ENCODE results near the gene SEMA3C.

SEMA3C gene

DNA sequence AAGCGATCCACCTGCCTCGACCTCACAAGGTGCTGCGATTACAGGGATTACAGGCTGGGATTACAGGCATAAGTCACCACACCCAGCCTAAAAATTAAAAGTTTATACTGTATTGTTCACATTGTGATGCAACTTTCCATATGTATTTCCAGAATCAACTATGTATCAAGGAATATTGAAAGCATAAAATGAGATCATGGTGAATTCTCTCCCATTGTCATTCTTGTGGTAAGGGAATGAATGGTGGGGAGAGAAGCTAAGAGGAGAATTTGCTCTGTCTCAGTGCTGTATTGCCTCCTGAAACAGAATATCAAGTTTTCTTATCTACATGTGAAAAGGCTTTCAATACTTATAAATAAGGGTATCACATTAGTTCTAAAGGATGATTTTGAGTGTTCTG is 198.7 kb downstream of the SEMA3C start:
- H3K36me3 ChIP-seq (ENCODE audit: control insufficient read depth, insufficient read depth, low read length): no peaks in the 10 kb centered on the region
- H3K4me1 ChIP-seq (ENCODE audit: control insufficient read depth, insufficient read depth, low read length, poor library complexity, severe bottlenecking): no peaks in the 10 kb centered on the region
- no peaks in the 10 kb centered on the region for H3K27me3 ChIP-seq (replicated peaks; ENCODE audit: control insufficient read depth, insufficient read depth, low read length, poor library complexity, severe bottlenecking)
- H3K4me3 ChIP-seq (ENCODE audit: insufficient read depth, low read depth, low read length, poor library complexity, severe bottlenecking): no peak overlapping the region
- no peak for DNase-seq
- no peak overlapping the region for H3K27ac ChIP-seq (ENCODE audit: insufficient read depth, low read length, poor library complexity, severe bottlenecking)
- no peaks in the 10 kb centered on the region for H3K9me3 ChIP-seq (ENCODE audit: control insufficient read depth, low read length)

DNA sequence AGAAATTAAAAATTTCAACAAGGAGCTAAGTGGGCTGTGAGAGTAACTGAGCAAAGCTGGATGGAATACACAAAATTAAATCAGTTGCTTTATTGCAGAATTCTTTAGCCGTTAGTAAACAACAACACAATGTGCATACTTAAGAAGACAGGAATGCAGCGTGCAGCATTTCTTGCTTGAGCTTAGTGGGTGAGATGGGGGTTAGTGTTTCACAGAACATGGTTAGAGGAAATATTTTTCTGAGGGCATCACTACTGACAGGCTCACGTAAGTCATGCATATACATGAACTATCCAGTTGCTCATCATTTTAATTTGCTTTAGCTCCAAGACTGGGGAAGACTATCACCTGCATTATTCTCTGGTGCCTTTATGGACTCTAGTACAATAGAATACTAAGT is 199.6 kb downstream of the SEMA3C start:
- DNase-seq: no peak
- Histone ChIP-seq H3K27ac (ENCODE audit: insufficient read depth, low read length, poor library complexity, severe bottlenecking) (no peak overlapping the region), H3K27me3 (replicated peaks; ENCODE audit: control insufficient read depth, insufficient read depth, low read length, poor library complexity, severe bottlenecking) (no peaks in the 10 kb centered on the region)

DNA sequence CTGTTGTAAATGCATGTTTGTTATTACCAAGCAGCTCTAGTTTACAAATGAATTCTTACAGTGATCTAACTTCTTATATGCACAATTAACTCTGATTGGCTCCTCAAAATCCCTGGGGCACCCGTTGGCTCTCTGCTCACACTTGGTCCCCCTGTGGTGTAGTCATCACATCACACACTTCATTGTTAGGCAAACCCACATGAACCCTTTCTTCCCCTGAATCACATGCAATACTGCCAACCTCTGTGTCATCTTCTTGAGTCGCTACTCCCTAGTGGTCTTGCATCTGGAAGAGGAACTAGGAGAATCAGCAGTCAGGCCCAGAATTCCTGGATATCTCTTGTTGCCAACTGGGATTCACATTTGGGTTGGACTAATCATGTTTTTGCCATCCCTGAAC is 207.3 kb downstream of the SEMA3C start:
- no peaks in the 10 kb centered on the region for H3K27me3 ChIP-seq (replicated peaks; ENCODE audit: control insufficient read depth, insufficient read depth, low read length, poor library complexity, severe bottlenecking)
- no peaks in the 10 kb centered on the region for H3K9me3 ChIP-seq (ENCODE audit: control insufficient read depth, low read length)
- H3K4me3 ChIP-seq (ENCODE audit: insufficient read depth, low read depth, low read length, poor library complexity, severe bottlenecking): no peak overlapping the region
- H3K4me1 ChIP-seq (ENCODE audit: control insufficient read depth, insufficient read depth, low read length, poor library complexity, severe bottlenecking): no peaks in the 10 kb centered on the region
- no peak for DNase-seq
- H3K36me3 ChIP-seq (ENCODE audit: control insufficient read depth, insufficient read depth, low read length): no peaks in the 10 kb centered on the region
- no peak overlapping the region for H3K27ac ChIP-seq (ENCODE audit: insufficient read depth, low read length, poor library complexity, severe bottlenecking)

More for the DNA sequence above, 199.6 kb downstream of the SEMA3C start:
- Histone ChIP-seq H3K4me3 (ENCODE audit: insufficient read depth, low read depth, low read length, poor library complexity, severe bottlenecking) (no peak overlapping the region), H3K36me3 (ENCODE audit: control insufficient read depth, insufficient read depth, low read length) (no peaks in the 10 kb centered on the region), H3K4me1 (ENCODE audit: control insufficient read depth, insufficient read depth, low read length, poor library complexity, severe bottlenecking) (no peaks in the 10 kb centered on the region), H3K9me3 (ENCODE audit: control insufficient read depth, low read length) (no peaks in the 10 kb centered on the region)

DNA sequence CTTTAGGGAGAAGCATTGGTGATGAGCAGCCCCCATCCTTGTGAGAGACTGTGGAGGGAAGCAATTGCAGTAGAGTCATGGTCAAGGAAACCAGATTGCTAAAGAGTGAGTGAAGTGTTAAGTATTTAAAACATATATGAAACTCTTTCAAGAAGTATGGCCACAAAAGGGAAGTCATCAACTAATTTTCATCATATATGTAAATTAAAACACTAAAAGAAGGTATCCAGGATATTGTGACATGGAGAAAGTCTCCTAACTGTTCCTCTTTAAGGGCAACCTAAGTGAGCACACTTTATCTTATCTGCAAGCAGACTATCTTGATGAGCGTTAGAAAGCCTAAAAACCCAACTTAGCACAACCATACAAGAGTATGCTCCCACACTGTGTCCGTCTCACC is 210.7 kb downstream of the SEMA3C start:
- Histone ChIP-seq H3K27me3 (replicated peaks; ENCODE audit: control insufficient read depth, insufficient read depth, low read length, poor library complexity, severe bottlenecking) (no peaks in the 10 kb centered on the region), H3K27ac (ENCODE audit: insufficient read depth, low read length, poor library complexity, severe bottlenecking) (no peak overlapping the region), H3K4me1 (ENCODE audit: control insufficient read depth, insufficient read depth, low read length, poor library complexity, severe bottlenecking) (no peaks in the 10 kb centered on the region), H3K9me3 (ENCODE audit: control insufficient read depth, low read length) (no peaks in the 10 kb centered on the region), H3K36me3 (ENCODE audit: control insufficient read depth, insufficient read depth, low read length) (no peaks in the 10 kb centered on the region), H3K4me3 (ENCODE audit: insufficient read depth, low read depth, low read length, poor library complexity, severe bottlenecking) (no peak overlapping the region)
- no peak for DNase-seq

DNA sequence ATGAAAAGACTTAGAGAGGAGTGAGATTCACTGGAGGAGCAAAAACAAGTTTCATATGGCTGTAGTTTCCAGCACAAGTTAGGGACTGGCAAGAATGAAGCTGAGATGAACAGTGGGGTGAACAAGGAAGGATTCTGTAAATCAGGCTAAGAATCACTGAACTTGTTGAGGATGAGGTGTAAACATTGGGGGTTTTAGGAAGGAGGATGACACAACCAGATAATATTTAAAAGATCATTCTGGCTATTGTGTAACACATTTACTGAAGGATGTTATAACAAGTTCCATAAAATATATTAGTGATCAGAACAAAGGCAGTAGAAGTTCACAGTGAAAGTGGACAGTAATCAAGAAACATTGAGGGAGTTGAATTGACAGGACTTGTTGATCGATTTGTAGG is 211.5 kb downstream of the SEMA3C start:
- H3K36me3 ChIP-seq (ENCODE audit: control insufficient read depth, insufficient read depth, low read length): no peaks in the 10 kb centered on the region
- H3K4me3 ChIP-seq (ENCODE audit: insufficient read depth, low read depth, low read length, poor library complexity, severe bottlenecking): no peak overlapping the region
- no peak overlapping the region for H3K27ac ChIP-seq (ENCODE audit: insufficient read depth, low read length, poor library complexity, severe bottlenecking)
- no peaks in the 10 kb centered on the region for H3K9me3 ChIP-seq (ENCODE audit: control insufficient read depth, low read length)
- DNase-seq: no peak
- no peaks in the 10 kb centered on the region for H3K27me3 ChIP-seq (replicated peaks; ENCODE audit: control insufficient read depth, insufficient read depth, low read length, poor library complexity, severe bottlenecking)
- H3K4me1 ChIP-seq (ENCODE audit: control insufficient read depth, insufficient read depth, low read length, poor library complexity, severe bottlenecking): no peaks in the 10 kb centered on the region

- Histone ChIP-seq H3K4me3 (ENCODE audit: insufficient read depth, low read depth, low read length, poor library complexity, severe bottlenecking) (no peak overlapping the region), H3K36me3 (ENCODE audit: control insufficient read depth, insufficient read depth, low read length) (no peaks in the 10 kb centered on the region), H3K27ac (ENCODE audit: insufficient read depth, low read length, poor library complexity, severe bottlenecking) (no peak overlapping the region), H3K27me3 (replicated peaks; ENCODE audit: control insufficient read depth, insufficient read depth, low read length, poor library complexity, severe bottlenecking) (no peaks in the 10 kb centered on the region), H3K4me1 (ENCODE audit: control insufficient read depth, insufficient read depth, low read length, poor library complexity, severe bottlenecking) (no peaks in the 10 kb centered on the region), H3K9me3 (ENCODE audit: control insufficient read depth, low read length) (no peaks in the 10 kb centered on the region)
- DNase-seq: no peak
Measured at GRCh38 chr7:80705130-80705781, 213.6 kb downstream of the SEMA3C start.

DNA sequence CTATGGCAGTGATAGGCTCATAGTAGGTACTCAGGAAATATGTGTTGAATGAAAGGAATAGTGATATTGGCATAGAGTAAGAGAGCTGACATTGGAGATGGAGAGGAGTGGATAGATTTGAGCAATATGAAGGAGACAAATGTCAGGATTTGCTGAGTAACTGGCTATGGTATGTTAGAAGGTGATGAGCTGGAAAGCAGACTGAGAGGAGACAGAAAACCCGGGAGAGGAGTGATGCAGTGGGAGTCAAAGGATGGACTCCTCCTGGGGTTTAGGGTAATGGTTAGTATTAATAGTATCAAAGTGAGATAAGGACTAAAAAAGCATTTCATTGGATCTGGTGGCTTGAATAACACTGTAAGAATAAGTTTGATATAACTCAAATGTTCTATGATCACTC is 215.6 kb downstream of the SEMA3C start:
- Histone ChIP-seq H3K36me3 (ENCODE audit: control insufficient read depth, insufficient read depth, low read length) (no peaks in the 10 kb centered on the region), H3K4me1 (ENCODE audit: control insufficient read depth, insufficient read depth, low read length, poor library complexity, severe bottlenecking) (no peaks in the 10 kb centered on the region), H3K27me3 (replicated peaks; ENCODE audit: control insufficient read depth, insufficient read depth, low read length, poor library complexity, severe bottlenecking) (no peaks in the 10 kb centered on the region), H3K4me3 (ENCODE audit: insufficient read depth, low read depth, low read length, poor library complexity, severe bottlenecking) (no peak overlapping the region), H3K27ac (ENCODE audit: insufficient read depth, low read length, poor library complexity, severe bottlenecking) (no peak overlapping the region), H3K9me3 (ENCODE audit: control insufficient read depth, low read length) (no peaks in the 10 kb centered on the region)
- no peak for DNase-seq

GRCh38 chr7:80699721-80700256 is 219.1 kb downstream of the SEMA3C start:
- H3K4me1 ChIP-seq (ENCODE audit: control insufficient read depth, insufficient read depth, low read length, poor library complexity, severe bottlenecking): no peaks in the 10 kb centered on the region
- H3K9me3 ChIP-seq (ENCODE audit: control insufficient read depth, low read length): no peaks in the 10 kb centered on the region
- no peak overlapping the region for H3K27ac ChIP-seq (ENCODE audit: insufficient read depth, low read length, poor library complexity, severe bottlenecking)
- no peaks in the 10 kb centered on the region for H3K27me3 ChIP-seq (replicated peaks; ENCODE audit: control insufficient read depth, insufficient read depth, low read length, poor library complexity, severe bottlenecking)
- H3K4me3 ChIP-seq (ENCODE audit: insufficient read depth, low read depth, low read length, poor library complexity, severe bottlenecking): no peak overlapping the region
- DNase-seq: no peak
- no peaks in the 10 kb centered on the region for H3K36me3 ChIP-seq (ENCODE audit: control insufficient read depth, insufficient read depth, low read length)

GRCh38 chr7:80699045-80699638 is 219.7 kb downstream of the SEMA3C start:
- DNase-seq: no peak
- H3K4me3 ChIP-seq (ENCODE audit: insufficient read depth, low read depth, low read length, poor library complexity, severe bottlenecking): no peak overlapping the region
- no peaks in the 10 kb centered on the region for H3K9me3 ChIP-seq (ENCODE audit: control insufficient read depth, low read length)
- no peaks in the 10 kb centered on the region for H3K36me3 ChIP-seq (ENCODE audit: control insufficient read depth, insufficient read depth, low read length)
- no peaks in the 10 kb centered on the region for H3K4me1 ChIP-seq (ENCODE audit: control insufficient read depth, insufficient read depth, low read length, poor library complexity, severe bottlenecking)
- no peaks in the 10 kb centered on the region for H3K27me3 ChIP-seq (replicated peaks; ENCODE audit: control insufficient read depth, insufficient read depth, low read length, poor library complexity, severe bottlenecking)
- no peak overlapping the region for H3K27ac ChIP-seq (ENCODE audit: insufficient read depth, low read length, poor library complexity, severe bottlenecking)

All from effector memory CD4-positive, alpha-beta T cell (primary cell).